ENCODE measurements around the gene TBC1D22A. TPM values are rescaled to one million over a fixed set of nuclear protein-coding genes. Genes with fewer than 3 reads are reported as not detected.

TBC1D22A gene
- total and polyA plus RNA-seq, 10 of the 15 experiments (the other 5 are each of a cell fraction or from before 2014, with no cell fraction given), result 0.63 to 44.7 (median 27.4) TPM

- ATAC-seq (no peak), DNase-seq (ENCODE audit: low read depth, low spot score) (no peak), FAIRE-seq (no peak)
- in situ Hi-C loops (cut with MboI) (loop anchor here (10.0 to 25.0 kb wide), 2 partner anchors 1333 to 1741 kb away; no protein-coding TSS in a partner anchor), intact Hi-C loops (cut with micrococcal nuclease; ENCODE audit: unreplicated experiment) (no loop called here)
- H4K20me1 ChIP-seq (ENCODE audit: control insufficient read depth, insufficient read depth), result no peaks in the 10 kb centered on the region
- ChIA-PET POLR2A (no interaction called here), CTCF (interaction anchor here (11.8 kb wide), 1 partner anchor 50 kb away, joined by 297 read pairs; no protein-coding TSS in a partner anchor), SMC1A (ENCODE audit: uncharacterized antibody, unreplicated experiment) (no interaction called here), RAD21 (ENCODE audit: unreplicated experiment) (no interaction called here)
- H3K9ac ChIP-seq (ENCODE audit: control insufficient read depth, insufficient read depth, low read length), result no peak overlapping the region
- no peak overlapping the region for H3K4me2 ChIP-seq (ENCODE audit: control insufficient read depth, insufficient read depth)
- no peaks in the 10 kb centered on the region for H3K27me3 ChIP-seq (replicated peaks in 1 of 2; ENCODE audit: control insufficient read depth in 2 of 2, insufficient read depth in 2 of 2, low read length in 1 of 2)
- no peak for TF ChIP-seq ZNF217 (IDR thresholded peaks at IDR 0.05)
- peak; percentile 64 for TF ChIP-seq CREM (IDR thresholded peaks at IDR 0.05; ENCODE audit: low read depth)
- TF ChIP-seq GABPA (IDR thresholded peaks at IDR 0.05; ENCODE audit: low read depth), result peak; percentile 52; the same call in 1 of the 2 replicates
- peak; percentile 79 for TF ChIP-seq CREB1 (IDR thresholded peaks at IDR 0.05; ENCODE audit: low read depth)
- peaks cover 15% of the 10 kb centered on the region for H3K4me1 ChIP-seq (ENCODE audit: control insufficient read depth, insufficient read depth, low read length)
- H3K36me3 ChIP-seq (ENCODE audit: control insufficient read depth in 2 of 2, insufficient read depth in 2 of 2, low read length in 1 of 2), result no peaks in the 10 kb centered on the region
- H3K9me3 ChIP-seq (replicated peaks; ENCODE audit: control insufficient read depth, insufficient read depth, low read length), result peaks cover 3% of the 10 kb centered on the region; the same call in 1 of the 3 replicates
- H3K4me3 ChIP-seq, result no peak overlapping the region
- no peak overlapping the region for H3K27ac ChIP-seq (ENCODE audit: control insufficient read depth, insufficient read depth)
- peak overlapping the region; percentile 62 for H2AFZ ChIP-seq (ENCODE audit: control insufficient read depth, low read depth, low read length)
- WGBS (ENCODE audit: insufficient coverage, insufficient replicate concordance, low lambda C conversion rate, missing lambda C conversion rate), result 37% methylated on average over 14 of the region's 14 CpGs
- no TSS peak for BruUV-seq (replicated peaks)
- no peaks in the 10 kb centered on the region for H3K79me2 ChIP-seq (ENCODE audit: control insufficient read depth, insufficient read depth, low read length)
Observed at GRCh38 chr22:46754110-46754799, 8.2 kb upstream of the TBC1D22A start.

GRCh38 chr22:46754826-46755225, 7.6 kb upstream of the TBC1D22A start:
- Histone ChIP-seq H2AFZ (ENCODE audit: control insufficient read depth, low read depth, low read length) (no peak overlapping the region), H3K36me3 (ENCODE audit: control insufficient read depth in 2 of 2, insufficient read depth in 2 of 2, low read length in 1 of 2) (no peaks in the 10 kb centered on the region), H3K4me2 (ENCODE audit: control insufficient read depth, insufficient read depth) (no peak overlapping the region), H3K79me2 (ENCODE audit: control insufficient read depth, insufficient read depth, low read length) (no peaks in the 10 kb centered on the region), H3K27me3 (replicated peaks in 1 of 2; ENCODE audit: control insufficient read depth in 2 of 2, insufficient read depth in 2 of 2, low read length in 1 of 2) (no peaks in the 10 kb centered on the region), H3K27ac (ENCODE audit: control insufficient read depth, insufficient read depth) (no peak overlapping the region), H3K9me3 (replicated peaks; ENCODE audit: control insufficient read depth, insufficient read depth, low read length) (peaks cover 3% of the 10 kb centered on the region; the same call in 1 of the 3 replicates), H3K4me1 (ENCODE audit: control insufficient read depth, insufficient read depth, low read length) (peaks cover 12% of the 10 kb centered on the region), H3K4me3 (no peak overlapping the region), H3K9ac (ENCODE audit: control insufficient read depth, insufficient read depth, low read length) (no peak overlapping the region), H4K20me1 (ENCODE audit: control insufficient read depth, insufficient read depth) (no peaks in the 10 kb centered on the region)
- ChIA-PET RAD21 (ENCODE audit: unreplicated experiment) (no interaction called here), SMC1A (ENCODE audit: uncharacterized antibody, unreplicated experiment) (interaction anchor here (0.7 to 5.2 kb wide), 2 partner anchors 49 to 146 kb away, joined by 3 to 100 read pairs; no protein-coding TSS in a partner anchor), POLR2A (no interaction called here), CTCF (interaction anchor here (11.8 kb wide), 1 partner anchor 50 kb away, joined by 297 read pairs; no protein-coding TSS in a partner anchor)
- WGBS (ENCODE audit: insufficient coverage, insufficient replicate concordance, low lambda C conversion rate, missing lambda C conversion rate), result 70% methylated on average over 5 of the region's 6 CpGs
- intact Hi-C loops (cut with micrococcal nuclease; ENCODE audit: unreplicated experiment) (no loop called here), in situ Hi-C loops (cut with MboI) (loop anchor here (10.0 to 25.0 kb wide), 2 partner anchors 1332 to 1740 kb away; no protein-coding TSS in a partner anchor)
- FAIRE-seq (no peak), DNase-seq (ENCODE audit: low read depth, low spot score) (no peak), ATAC-seq (no peak)
- BruUV-seq (replicated peaks), result no TSS peak
- TF ChIP-seq ZBTB33 (IDR thresholded peaks at IDR 0.05) (no peak), MEF2B (IDR thresholded peaks at IDR 0.05; ENCODE audit: partially characterized antibody, poor library complexity, severe bottlenecking) (no peak), ZNF592 (IDR thresholded peaks at IDR 0.05) (no peak), ASH2L (IDR thresholded peaks at IDR 0.05; ENCODE audit: borderline replicate concordance, low read depth) (no peak), RB1 (IDR thresholded peaks at IDR 0.05; ENCODE audit: borderline replicate concordance) (no peak), SMC3 (IDR thresholded peaks at IDR 0.05; ENCODE audit: borderline replicate concordance, low read length) (no peak)

All from GM12878 (cell line).